ENCODE data around the gene TIAM2.

DNA sequence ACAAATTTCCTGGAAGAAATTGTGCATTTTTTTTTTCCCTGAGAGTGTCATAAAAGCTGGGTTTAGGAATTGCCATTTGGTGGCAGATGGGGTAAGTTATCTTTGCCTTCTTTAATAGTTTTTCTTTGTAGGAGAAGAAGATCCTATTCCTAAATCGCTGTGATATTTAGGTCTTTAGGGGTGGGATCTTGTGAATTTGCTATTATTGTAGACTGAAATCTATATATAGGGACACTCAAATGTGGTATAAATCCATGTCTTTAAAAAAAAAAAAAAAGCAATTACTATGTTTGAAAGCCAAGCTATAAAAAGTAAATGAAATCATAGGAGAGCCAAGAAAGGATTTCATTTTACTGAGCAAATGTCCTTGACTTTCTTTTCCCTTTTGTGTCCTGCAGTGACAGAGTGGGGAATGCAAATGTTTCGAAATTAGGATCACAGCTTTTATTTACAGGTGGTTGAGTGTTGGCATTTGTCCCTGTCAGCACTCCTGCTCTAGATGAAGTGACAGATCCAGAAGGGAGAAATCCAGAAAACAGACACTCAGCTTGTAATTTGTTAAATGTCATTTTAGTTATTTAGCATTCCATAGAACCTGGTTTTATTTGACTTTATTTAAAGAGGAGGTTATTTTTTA, 29.4 kb downstream of the TIAM2 start:
- TF ChIP-seq, protein P1, sequence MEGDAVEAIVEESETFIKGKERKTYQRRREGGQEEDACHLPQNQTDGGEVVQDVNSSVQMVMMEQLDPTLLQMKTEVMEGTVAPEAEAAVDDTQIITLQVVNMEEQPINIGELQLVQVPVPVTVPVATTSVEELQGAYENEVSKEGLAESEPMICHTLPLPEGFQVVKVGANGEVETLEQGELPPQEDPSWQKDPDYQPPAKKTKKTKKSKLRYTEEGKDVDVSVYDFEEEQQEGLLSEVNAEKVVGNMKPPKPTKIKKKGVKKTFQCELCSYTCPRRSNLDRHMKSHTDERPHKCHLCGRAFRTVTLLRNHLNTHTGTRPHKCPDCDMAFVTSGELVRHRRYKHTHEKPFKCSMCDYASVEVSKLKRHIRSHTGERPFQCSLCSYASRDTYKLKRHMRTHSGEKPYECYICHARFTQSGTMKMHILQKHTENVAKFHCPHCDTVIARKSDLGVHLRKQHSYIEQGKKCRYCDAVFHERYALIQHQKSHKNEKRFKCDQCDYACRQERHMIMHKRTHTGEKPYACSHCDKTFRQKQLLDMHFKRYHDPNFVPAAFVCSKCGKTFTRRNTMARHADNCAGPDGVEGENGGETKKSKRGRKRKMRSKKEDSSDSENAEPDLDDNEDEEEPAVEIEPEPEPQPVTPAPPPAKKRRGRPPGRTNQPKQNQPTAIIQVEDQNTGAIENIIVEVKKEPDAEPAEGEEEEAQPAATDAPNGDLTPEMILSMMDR (IDR thresholded peaks at IDR 0.05) = no peak
- no peak for TF ChIP-seq EP300 (IDR thresholded peaks at IDR 0.05)
- TF ChIP-seq POLR2A (IDR thresholded peaks at IDR 0.05) = no peak

Data from upper lobe of left lung (tissue), 4 donors.